Measurements from ENCODE around the gene PSG4. TPM values are rescaled to one million over a fixed set of nuclear protein-coding genes. Genes with fewer than 3 reads are reported as not detected.
"Not testable (repeated sequence)": the region's sequence is repeated elsewhere in the genome, so short reads cannot be mapped to it uniquely, and the experiment has no call there.

Gene PSG4
- total RNA-seq, result 0.76 TPM
- not detected for polyA plus RNA-seq

GRCh38 chr19:43205471-43206105 is at the start of gene PSG4:
Gene PSG4, minus strand, starts transcription at chr19:43205638. Its CDS starts 102 bp downstream, at chr19:43205536.
- not testable (repeated sequence) for H3K36me3 Mint-ChIP-seq; ATAC-seq (ENCODE audit: low read depth in 2 of 2); DNase-seq; H3K9me3 ChIP-seq (ENCODE audit: control insufficient read depth in 2 of 2, low read length in 2 of 2); H3K27ac ChIP-seq (ENCODE audit: insufficient read depth, low read length, poor library complexity, severe bottlenecking); H3K9me3 Mint-ChIP-seq; H3K4me1 ChIP-seq (ENCODE audit: control insufficient read depth, insufficient read depth, low read length, poor library complexity, severe bottlenecking); H3K4me3 Mint-ChIP-seq; H3K27ac Mint-ChIP-seq; H3K36me3 ChIP-seq (ENCODE audit: control insufficient read depth, insufficient read depth, low read length); H3K27me3 ChIP-seq (ENCODE audit: control insufficient read depth, insufficient read depth, low read length); H3K4me3 ChIP-seq (ENCODE audit: low read depth, low read length); H3K4me1 Mint-ChIP-seq
- H3K27me3 Mint-ChIP-seq, result peaks cover 15% of the 10 kb centered on the region

- not testable (repeated sequence) for DNase-seq; H3K27ac ChIP-seq (ENCODE audit: insufficient read depth, low read length, poor library complexity, severe bottlenecking); H3K9me3 ChIP-seq (ENCODE audit: control insufficient read depth in 2 of 2, low read length in 2 of 2); H3K27me3 Mint-ChIP-seq; H3K27ac Mint-ChIP-seq; H3K36me3 ChIP-seq (ENCODE audit: control insufficient read depth, insufficient read depth, low read length); H3K27me3 ChIP-seq (ENCODE audit: control insufficient read depth, insufficient read depth, low read length); ATAC-seq (ENCODE audit: low read depth in 2 of 2); H3K4me3 Mint-ChIP-seq; H3K4me1 ChIP-seq (ENCODE audit: control insufficient read depth, insufficient read depth, low read length, poor library complexity, severe bottlenecking); H3K4me1 Mint-ChIP-seq; H3K36me3 Mint-ChIP-seq; H3K4me3 ChIP-seq (ENCODE audit: low read depth, low read length); H3K9me3 Mint-ChIP-seq
These were observed 46.0 kb upstream of the PSG4 start for GRCh38 chr19:43251428-43251827.

- H3K27ac ChIP-seq (ENCODE audit: insufficient read depth, low read length, poor library complexity, severe bottlenecking); H3K27ac Mint-ChIP-seq; H3K4me3 ChIP-seq (ENCODE audit: low read depth, low read length); H3K27me3 ChIP-seq (ENCODE audit: control insufficient read depth, insufficient read depth, low read length); H3K4me1 Mint-ChIP-seq; H3K9me3 ChIP-seq (ENCODE audit: control insufficient read depth in 2 of 2, low read length in 2 of 2); DNase-seq; ATAC-seq (ENCODE audit: low read depth in 2 of 2); H3K4me3 Mint-ChIP-seq; H3K4me1 ChIP-seq (ENCODE audit: control insufficient read depth, insufficient read depth, low read length, poor library complexity, severe bottlenecking); H3K27me3 Mint-ChIP-seq; H3K9me3 Mint-ChIP-seq; H3K36me3 ChIP-seq (ENCODE audit: control insufficient read depth, insufficient read depth, low read length); H3K36me3 Mint-ChIP-seq: not testable (repeated sequence)
These were observed 44.9 kb upstream of the PSG4 start for GRCh38 chr19:43250296-43250695.

GRCh38 chr19:43248635-43249002 is 43.2 kb upstream of the PSG4 start:
- not testable (repeated sequence) for H3K27ac ChIP-seq (ENCODE audit: insufficient read depth, low read length, poor library complexity, severe bottlenecking); H3K36me3 Mint-ChIP-seq; H3K27ac Mint-ChIP-seq; H3K4me1 ChIP-seq (ENCODE audit: control insufficient read depth, insufficient read depth, low read length, poor library complexity, severe bottlenecking); ATAC-seq (ENCODE audit: low read depth in 2 of 2); H3K4me3 Mint-ChIP-seq; H3K4me1 Mint-ChIP-seq; H3K27me3 ChIP-seq (ENCODE audit: control insufficient read depth, insufficient read depth, low read length); H3K27me3 Mint-ChIP-seq; H3K9me3 ChIP-seq (ENCODE audit: control insufficient read depth in 2 of 2, low read length in 2 of 2); H3K9me3 Mint-ChIP-seq; DNase-seq; H3K36me3 ChIP-seq (ENCODE audit: control insufficient read depth, insufficient read depth, low read length); H3K4me3 ChIP-seq (ENCODE audit: low read depth, low read length)

GRCh38 chr19:43247243-43247880 is 41.9 kb upstream of the PSG4 start:
- H3K27me3 ChIP-seq (ENCODE audit: control insufficient read depth, insufficient read depth, low read length); H3K27me3 Mint-ChIP-seq; H3K4me3 ChIP-seq (ENCODE audit: low read depth, low read length); H3K36me3 Mint-ChIP-seq; H3K9me3 ChIP-seq (ENCODE audit: control insufficient read depth in 2 of 2, low read length in 2 of 2); DNase-seq; H3K4me1 Mint-ChIP-seq; ATAC-seq (ENCODE audit: low read depth in 2 of 2); H3K27ac ChIP-seq (ENCODE audit: insufficient read depth, low read length, poor library complexity, severe bottlenecking); H3K9me3 Mint-ChIP-seq; H3K36me3 ChIP-seq (ENCODE audit: control insufficient read depth, insufficient read depth, low read length); H3K27ac Mint-ChIP-seq; H3K4me3 Mint-ChIP-seq; H3K4me1 ChIP-seq (ENCODE audit: control insufficient read depth, insufficient read depth, low read length, poor library complexity, severe bottlenecking): not testable (repeated sequence)

- not testable (repeated sequence) for H3K36me3 Mint-ChIP-seq; H3K36me3 ChIP-seq (ENCODE audit: control insufficient read depth, insufficient read depth, low read length); H3K27me3 ChIP-seq (ENCODE audit: control insufficient read depth, insufficient read depth, low read length); ATAC-seq (ENCODE audit: low read depth in 2 of 2); H3K4me3 Mint-ChIP-seq; H3K27me3 Mint-ChIP-seq; H3K4me1 ChIP-seq (ENCODE audit: control insufficient read depth, insufficient read depth, low read length, poor library complexity, severe bottlenecking); H3K4me1 Mint-ChIP-seq; H3K4me3 ChIP-seq (ENCODE audit: low read depth, low read length); H3K27ac Mint-ChIP-seq; H3K27ac ChIP-seq (ENCODE audit: insufficient read depth, low read length, poor library complexity, severe bottlenecking); H3K9me3 Mint-ChIP-seq; H3K9me3 ChIP-seq (ENCODE audit: control insufficient read depth in 2 of 2, low read length in 2 of 2); DNase-seq
These were observed 40.4 kb upstream of the PSG4 start for GRCh38 chr19:43245848-43246247.

GRCh38 chr19:43242211-43242610 is 36.8 kb upstream of the PSG4 start:
- H3K4me1 Mint-ChIP-seq; H3K36me3 Mint-ChIP-seq; H3K9me3 ChIP-seq (ENCODE audit: control insufficient read depth in 2 of 2, low read length in 2 of 2); H3K27ac Mint-ChIP-seq; H3K27me3 Mint-ChIP-seq; H3K4me1 ChIP-seq (ENCODE audit: control insufficient read depth, insufficient read depth, low read length, poor library complexity, severe bottlenecking); H3K27me3 ChIP-seq (ENCODE audit: control insufficient read depth, insufficient read depth, low read length); H3K4me3 Mint-ChIP-seq; DNase-seq; ATAC-seq (ENCODE audit: low read depth in 2 of 2); H3K36me3 ChIP-seq (ENCODE audit: control insufficient read depth, insufficient read depth, low read length); H3K27ac ChIP-seq (ENCODE audit: insufficient read depth, low read length, poor library complexity, severe bottlenecking); H3K4me3 ChIP-seq (ENCODE audit: low read depth, low read length): not testable (repeated sequence)
- peaks cover 0 to 10% (median 8%) of the 10 kb centered on the region in 7 donors for H3K9me3 Mint-ChIP-seq

- not testable (repeated sequence) for H3K4me1 Mint-ChIP-seq; H3K4me3 ChIP-seq (ENCODE audit: low read depth, low read length); H3K27me3 Mint-ChIP-seq; H3K4me1 ChIP-seq (ENCODE audit: control insufficient read depth, insufficient read depth, low read length, poor library complexity, severe bottlenecking); H3K36me3 Mint-ChIP-seq; H3K4me3 Mint-ChIP-seq; ATAC-seq (ENCODE audit: low read depth in 2 of 2); H3K9me3 Mint-ChIP-seq; H3K36me3 ChIP-seq (ENCODE audit: control insufficient read depth, insufficient read depth, low read length); DNase-seq; H3K27ac ChIP-seq (ENCODE audit: insufficient read depth, low read length, poor library complexity, severe bottlenecking); H3K27me3 ChIP-seq (ENCODE audit: control insufficient read depth, insufficient read depth, low read length); H3K27ac Mint-ChIP-seq; H3K9me3 ChIP-seq (ENCODE audit: control insufficient read depth in 2 of 2, low read length in 2 of 2)
These were observed 32.8 kb upstream of the PSG4 start for GRCh38 chr19:43238213-43238612.

Data from CD4-positive, CD25-positive, alpha-beta regulatory T cell (primary cell).